ENCODE measurements around the gene HOXD8.

The HOXD8 gene

DNA sequence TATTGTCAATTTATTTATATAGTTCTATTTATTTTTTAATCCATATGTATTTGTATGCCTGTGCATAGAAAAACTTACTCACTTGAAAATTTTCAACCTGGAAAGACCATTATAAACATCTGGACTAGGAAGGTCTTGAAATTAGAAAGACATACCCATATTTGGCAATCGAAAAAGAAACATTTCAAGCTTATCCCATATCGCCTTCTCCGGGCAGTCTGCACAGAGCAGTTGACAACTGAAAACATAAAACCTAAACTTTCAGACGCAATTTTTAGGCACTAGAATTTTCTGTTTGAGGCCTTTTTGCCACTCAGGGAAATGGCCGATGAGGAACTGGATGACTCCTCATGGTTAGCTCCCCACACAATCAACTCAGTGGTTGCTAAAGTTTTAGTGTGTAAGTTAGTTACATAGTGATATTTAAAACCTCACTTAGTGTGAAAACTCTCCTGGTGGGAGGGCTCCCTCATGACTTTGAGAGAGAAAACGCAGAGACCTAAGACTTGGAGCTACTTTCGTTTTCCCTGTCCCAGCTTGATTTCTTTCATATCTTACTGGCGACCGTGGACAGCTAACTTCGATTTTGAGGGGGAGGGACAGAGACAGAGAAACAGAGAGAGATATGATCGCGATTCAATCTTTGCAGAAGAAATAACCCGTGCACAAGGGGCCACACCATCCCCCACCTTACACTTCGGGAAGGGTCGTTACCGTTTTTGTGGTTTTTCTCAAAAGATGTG is 33.1 kb upstream of the HOXD8 start (continued):
- TF ChIP-seq GLIS2 (tag by site-specific recombination; IDR thresholded peaks at IDR 0.05), result no peak
- peak; percentile 48 for TF ChIP-seq GLIS1 (tag by site-specific recombination; IDR thresholded peaks at IDR 0.05)
- TF ChIP-seq ZBTB17 (tag by site-specific recombination; IDR thresholded peaks at IDR 0.05), result peak; percentile 54
- TF ChIP-seq ZNF76 (tag by site-specific recombination; IDR thresholded peaks at IDR 0.05; ENCODE audit: borderline replicate concordance, low read depth), result no peak

DNA sequence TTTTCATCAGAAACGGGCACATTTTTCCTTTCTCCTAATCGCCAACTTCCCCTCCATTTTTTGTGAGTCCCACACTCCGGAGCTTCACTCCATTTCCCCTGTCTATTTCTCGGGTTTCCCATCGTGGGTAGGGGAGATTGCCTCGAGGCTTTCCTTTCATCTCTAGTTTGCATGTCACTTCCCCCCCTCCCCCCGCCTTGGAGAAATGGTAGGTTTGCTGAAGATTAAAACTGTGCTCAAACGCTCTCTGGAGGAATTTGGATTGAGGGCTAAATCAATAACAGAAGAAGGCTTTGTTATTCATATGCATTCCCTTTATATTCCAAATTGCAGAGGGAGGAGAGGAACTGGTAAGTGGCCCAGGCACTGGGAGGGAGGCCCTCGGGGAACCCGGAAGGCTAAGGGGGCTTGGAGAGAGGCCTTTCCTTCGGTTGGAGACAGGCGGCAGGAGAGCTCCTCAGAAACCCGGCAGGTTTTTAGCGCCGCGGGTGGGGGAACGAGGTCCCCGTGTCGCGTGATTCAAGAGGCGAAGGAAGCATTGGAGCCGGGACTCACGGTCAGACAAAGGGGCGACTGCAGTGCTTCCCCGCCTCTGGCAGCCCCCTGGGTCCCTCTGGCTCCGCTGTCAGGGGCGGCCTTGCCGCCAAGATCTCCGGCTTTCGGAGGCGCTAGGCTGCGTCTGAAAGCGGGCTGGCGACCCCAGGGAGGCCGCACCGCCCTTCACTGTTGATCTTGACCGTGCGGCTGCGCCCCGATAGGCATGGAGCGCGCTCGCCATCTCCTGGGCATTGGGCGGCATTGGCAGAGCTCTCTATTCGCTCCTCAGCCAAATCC is 32.3 kb upstream of the HOXD8 start:
- CTCF ChIA-PET, result interaction anchor here (0.5 to 4.3 kb wide), 43 partner anchors 9 to 1399 kb away, joined by 3 to 33 read pairs (median 4); no protein-coding TSS in a partner anchor
- Histone ChIP-seq H3K4me1 (ENCODE audit: control insufficient read depth, insufficient read depth, low read length) (peaks cover 6% of the 10 kb centered on the region), H3K27ac (ENCODE audit: extremely low read depth, low read depth, low read length) (peak overlapping the region; percentile 85), H3K4me3 (ENCODE audit: low read depth, low read length) (peak overlapping the region; percentile 49), H3K36me3 (ENCODE audit: control insufficient read depth in 2 of 2, insufficient read depth in 1 of 2, low read length in 2 of 2) (peaks cover 0 to 16% of the 10 kb centered on the region in 2 experiments; a peak in 1 of 3 replicates), H3K9me3 (ENCODE audit: control insufficient read depth, insufficient read depth, low read depth, low read length) (no peaks in the 10 kb centered on the region)
- POLR2A ChIA-PET, result interaction anchor here (0.8 to 6.7 kb wide), 5 partner anchors 8 to 1092 kb away, joined by 3 to 75 read pairs (median 9); partner anchors contain the start of genes CHN1 and HOXD11
- TF ChIP-seq ZNF843 (tag by site-specific recombination; IDR thresholded peaks at IDR 0.05), result no peak
- TF ChIP-seq, protein P1, sequence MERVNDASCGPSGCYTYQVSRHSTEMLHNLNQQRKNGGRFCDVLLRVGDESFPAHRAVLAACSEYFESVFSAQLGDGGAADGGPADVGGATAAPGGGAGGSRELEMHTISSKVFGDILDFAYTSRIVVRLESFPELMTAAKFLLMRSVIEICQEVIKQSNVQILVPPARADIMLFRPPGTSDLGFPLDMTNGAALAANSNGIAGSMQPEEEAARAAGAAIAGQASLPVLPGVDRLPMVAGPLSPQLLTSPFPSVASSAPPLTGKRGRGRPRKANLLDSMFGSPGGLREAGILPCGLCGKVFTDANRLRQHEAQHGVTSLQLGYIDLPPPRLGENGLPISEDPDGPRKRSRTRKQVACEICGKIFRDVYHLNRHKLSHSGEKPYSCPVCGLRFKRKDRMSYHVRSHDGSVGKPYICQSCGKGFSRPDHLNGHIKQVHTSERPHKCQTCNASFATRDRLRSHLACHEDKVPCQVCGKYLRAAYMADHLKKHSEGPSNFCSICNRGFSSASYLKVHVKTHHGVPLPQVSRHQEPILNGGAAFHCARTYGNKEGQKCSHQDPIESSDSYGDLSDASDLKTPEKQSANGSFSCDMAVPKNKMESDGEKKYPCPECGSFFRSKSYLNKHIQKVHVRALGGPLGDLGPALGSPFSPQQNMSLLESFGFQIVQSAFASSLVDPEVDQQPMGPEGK (tag by site-specific recombination; IDR thresholded peaks at IDR 0.05), result peak; percentile 52; the same call in 1 of the 2 replicates
- no peak for TF ChIP-seq ZNF324 (tag by site-specific recombination; IDR thresholded peaks at IDR 0.05)
- TF ChIP-seq ZBTB20 (tag by site-specific recombination; IDR thresholded peaks at IDR 0.05), result peak; percentile 20; the same call in 1 of the 2 replicates
- no peak for TF ChIP-seq ZNF521 (tag by site-specific recombination; IDR thresholded peaks at IDR 0.05)
- peak; percentile 31; the same call in 1 of the 2 replicates for TF ChIP-seq KLF17 (tag by site-specific recombination; IDR thresholded peaks at IDR 0.05)
- 0 out of 2 replicates have a peak, but pooled peaks have one; percentile 28 for TF ChIP-seq ZFP37 (tag by site-specific recombination; IDR thresholded peaks at IDR 0.05)
- TF ChIP-seq ZNF155 (tag by site-specific recombination; IDR thresholded peaks at IDR 0.05), result no peak
- no peak for TF ChIP-seq ZNF133 (tag by site-specific recombination; IDR thresholded peaks at IDR 0.05)
- peak; percentile 74; the same call in 1 of the 2 replicates for TF ChIP-seq ZNF660 (tag by site-specific recombination; IDR thresholded peaks at IDR 0.05)
- TF ChIP-seq TCF7L2 (IDR thresholded peaks at IDR 0.05; ENCODE audit: borderline replicate concordance, low read depth, low read length), result peak; percentile 86
- TF ChIP-seq ZIC2 (tag by site-specific recombination; IDR thresholded peaks at IDR 0.05), result peak; percentile 70
- TF ChIP-seq ZBTB48 (tag by site-specific recombination; IDR thresholded peaks at IDR 0.05), result peak; percentile 51
- peak; percentile 96 for TF ChIP-seq ZBTB8A (tag by site-specific recombination; IDR thresholded peaks at IDR 0.05)
- TF ChIP-seq ZNF366 (tag by site-specific recombination; conservative IDR thresholded peaks at IDR 0.05), result 0 out of 2 replicates have a peak, but pooled peaks have one; percentile 46
- TF ChIP-seq ZNF280C (tag by site-specific recombination; IDR thresholded peaks at IDR 0.05), result no peak
- TF ChIP-seq ZNF785 (tag by site-specific recombination; IDR thresholded peaks at IDR 0.05), result no peak
- TF ChIP-seq, protein P2, sequence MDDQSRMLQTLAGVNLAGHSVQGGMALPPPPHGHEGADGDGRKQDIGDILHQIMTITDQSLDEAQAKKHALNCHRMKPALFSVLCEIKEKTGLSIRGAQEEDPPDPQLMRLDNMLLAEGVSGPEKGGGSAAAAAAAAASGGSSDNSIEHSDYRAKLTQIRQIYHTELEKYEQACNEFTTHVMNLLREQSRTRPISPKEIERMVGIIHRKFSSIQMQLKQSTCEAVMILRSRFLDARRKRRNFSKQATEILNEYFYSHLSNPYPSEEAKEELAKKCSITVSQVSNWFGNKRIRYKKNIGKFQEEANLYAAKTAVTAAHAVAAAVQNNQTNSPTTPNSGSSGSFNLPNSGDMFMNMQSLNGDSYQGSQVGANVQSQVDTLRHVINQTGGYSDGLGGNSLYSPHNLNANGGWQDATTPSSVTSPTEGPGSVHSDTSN (CRISPR knock-in tag; IDR thresholded peaks at IDR 0.05), result 0 out of 2 replicates have a peak, but pooled peaks have one; percentile 36
- TF ChIP-seq ZBTB7A (tag by site-specific recombination; IDR thresholded peaks at IDR 0.05; ENCODE audit: low read depth), result 0 out of 2 replicates have a peak, but pooled peaks have one; percentile 56
- TF ChIP-seq ZNF585B (tag by site-specific recombination; IDR thresholded peaks at IDR 0.05), result no peak
- TF ChIP-seq ZNF114 (tag by site-specific recombination; IDR thresholded peaks at IDR 0.05), result no peak
- TF ChIP-seq GFI1B (tag by site-specific recombination; IDR thresholded peaks at IDR 0.05), result no peak
- no peak for TF ChIP-seq ZNF596 (tag by site-specific recombination; IDR thresholded peaks at IDR 0.05)
- no peak for TF ChIP-seq ZNF239 (tag by site-specific recombination; IDR thresholded peaks at IDR 0.05)
- peak; percentile 22; the same call in 1 of the 2 replicates for TF ChIP-seq ZSCAN16 (tag by site-specific recombination; IDR thresholded peaks at IDR 0.05)
- TF ChIP-seq SALL2 (tag by site-specific recombination; IDR thresholded peaks at IDR 0.05; ENCODE audit: borderline replicate concordance), result no peak
